Endothelial cell of umbilical vein (primary cell): Measurements from ENCODE around the gene CENPB. TPM values are rescaled to one million over a fixed set of nuclear protein-coding genes. Genes with fewer than 3 reads are reported as not detected.

Experiments used
- BruUV-seq: library from RNA; stranded (reverse); fragments of 400-500 nt; replicated peaks from 2 replicates; lab custom pipeline; 2021; lab: Mats Ljungman, UMichigan
- CTCF ChIA-PET: fragments of 300-600, 350-600 bp; sonication (Branson Sonifier 250); formaldehyde crosslinking; loops from one replicate; lab custom pipeline; 2021; ENCODE audit warnings: antibody characterized with exemption, inconsistent platforms; lab: Charles Lee
- POLR2A ChIA-PET: fragments of 300-600, 350-600 bp; sonication (Branson Sonifier 250); formaldehyde crosslinking; loops from one replicate; lab custom pipeline; 2021; ENCODE audit warnings: antibody characterized with exemption, inconsistent platforms; lab: Charles Lee
- DNase-seq: peaks from one replicate; pipeline ENCODE4 v3.0.0-alpha.2; 2011; ENCODE audit warnings: low read depth, low spot score
- FAIRE-seq: peaks from 2 replicates; lab custom pipeline; 2011; peaks lifted over from hg19 to GRCh38; lab: Jason Lieb, UNC
- H2AFZ ChIP-seq: 2 replicates; pipeline ENCODE4 v1.6.0; 2012; ENCODE audit warnings: low read depth, low read length, control low read depth, inconsistent platforms
- H3K27ac ChIP-seq: 2 replicates; pipeline ENCODE4 v1.5.1; 2011; ENCODE audit warnings: low read depth, mild to moderate bottlenecking, control low read depth, low read length, moderate library complexity; ENCODE audit not compliant: insufficient read depth
- H3K27me3 ChIP-seq, 2 experiments: 2 replicates each; pipeline versions ENCODE4 v1.6.0 to v1.6.1; 2011; ENCODE audit warnings: low read length in 2 of 2, mixed read lengths in 1 of 2; ENCODE audit not compliant: control insufficient read depth in 2 of 2, insufficient read depth in 2 of 2
- H3K36me3 ChIP-seq, 2 experiments: 2 replicates in 1 of 2; 3 replicates in 1 of 2; pipeline ENCODE4 v1.5.1; 2011; ENCODE audit warnings: low read length in 2 of 2, mild to moderate bottlenecking in 1 of 2, moderate library complexity in 1 of 2; ENCODE audit not compliant: control insufficient read depth in 2 of 2, insufficient read depth in 2 of 2; ENCODE audit errors: extremely low read depth in 1 of 2
- H3K4me1 ChIP-seq: 3 replicates; pipeline ENCODE4 v1.5.1; 2011; ENCODE audit warnings: mild to moderate bottlenecking, low read length; ENCODE audit not compliant: control insufficient read depth, insufficient read depth; ENCODE audit errors: extremely low read depth
- H3K4me2 ChIP-seq: 2 replicates; pipeline ENCODE4 v1.6.1; 2011; ENCODE audit warnings: low read length, control low read depth, mixed read lengths; ENCODE audit not compliant: insufficient read depth
- H3K4me3 ChIP-seq, 3 experiments: fragments of 200-600 bp in 1 of 3; sonication (generic), shearing (Covaris generic) in 1 of 3; replicated peaks in 1 of 3; 2 replicates each; pipeline ENCODE4 v1.5.1; 2011 to 2016; ENCODE audit warnings: control low read depth in 3 of 3, low read length in 3 of 3, mild to moderate bottlenecking in 2 of 3, inconsistent platforms in 1 of 3, low read depth in 1 of 3, moderate library complexity in 1 of 3; ENCODE audit not compliant: insufficient read depth in 1 of 3
- H3K79me2 ChIP-seq: 2 replicates; pipeline ENCODE4 v1.6.0; 2012; ENCODE audit warnings: low read length, inconsistent platforms; ENCODE audit not compliant: control insufficient read depth, insufficient read depth
- H3K9ac ChIP-seq: replicated peaks from 2 replicates; pipeline ENCODE3; 2011; ENCODE audit warnings: low read length, control low read depth; ENCODE audit not compliant: insufficient read depth; ENCODE audit errors: extremely low read depth
- H3K9me1 ChIP-seq: replicated peaks from 3 replicates; pipeline ENCODE4 v1.6.0; 2011; ENCODE audit warnings: mild to moderate bottlenecking, low read length; ENCODE audit not compliant: control insufficient read depth, insufficient read depth; ENCODE audit errors: extremely low read depth
- H3K9me3 ChIP-seq: replicated peaks from 2 replicates; pipeline ENCODE4 v1.5.1; 2012; ENCODE audit warnings: low read length, inconsistent platforms; ENCODE audit not compliant: control insufficient read depth, insufficient read depth
- H4K20me1 ChIP-seq: replicated peaks from 2 replicates; pipeline ENCODE3; 2011; ENCODE audit warnings: mild to moderate bottlenecking, low read length; ENCODE audit not compliant: control insufficient read depth, insufficient read depth; ENCODE audit errors: extremely low read depth
- EZH2 ChIP-seq: IDR thresholded peaks from 2 replicates; pipeline ENCODE4 v1.6.1; 2012; ENCODE audit warnings: borderline replicate concordance, low read depth, mild to moderate bottlenecking, moderate library complexity, low read length, inconsistent platforms; ENCODE audit not compliant: severe bottlenecking
- FOS ChIP-seq: IDR thresholded peaks from 2 replicates; pipeline ENCODE4 v1.6.1; 2011; ENCODE audit warnings: mild to moderate bottlenecking, low read length, moderate library complexity, borderline replicate concordance; ENCODE audit not compliant: insufficient read depth
- GATA2 ChIP-seq: IDR thresholded peaks from 2 replicates; pipeline ENCODE4 v1.7.0; 2011; ENCODE audit warnings: low read depth, mild to moderate bottlenecking, moderate library complexity, mixed read lengths, low read length; ENCODE audit not compliant: insufficient read length, insufficient read depth
- JUN ChIP-seq: IDR thresholded peaks from 2 replicates; pipeline ENCODE4 v1.6.1; 2011; ENCODE audit warnings: borderline replicate concordance, low read depth; ENCODE audit not compliant: insufficient read length, insufficient read depth
- MYC ChIP-seq: IDR thresholded peaks from one replicate; pipeline ENCODE4 v1.6.1; 2011; ENCODE audit warnings: mild to moderate bottlenecking, low read depth, low read length
- POLR2A ChIP-seq: IDR thresholded peaks from 2 replicates; pipeline ENCODE4 v1.6.1; 2012; ENCODE audit warnings: low read depth, mild to moderate bottlenecking, control low read depth, low read length
- POLR2AphosphoS5 ChIP-seq: IDR thresholded peaks from 2 replicates; pipeline ENCODE4 v1.6.1; 2012; ENCODE audit warnings: low read depth, mild to moderate bottlenecking, control low read depth, low read length, moderate library complexity; ENCODE audit not compliant: insufficient read depth
- dilution Hi-C: fragments of 300-500 bp; cut with MboI; formaldehyde crosslinking; loops from one replicate; pipeline ENCODE4 v1.15.0; 2019; ENCODE audit warnings: low sequenced_read_pairs; ENCODE audit not compliant: extremely low pct_ligation_motif_present
- intact Hi-C: fragments of 100-400 bp; cut with micrococcal nuclease; formaldehyde crosslinking; loops from one replicate; pipeline ENCODE4 v1.10.0; 2022
- polyA plus RNA-seq, 4 experiments: library from polyadenylated mRNA; depleted of rRNA in 3 of 4; stranded (reverse) in 3 of 4; unstranded in 1 of 4; fragments of >200 nt; gene quantifications; 2 replicates each; pipeline versions ENCODE4 v1.2.1 to v1.2.3, GENCODE V29; 2011 to 2012; ENCODE audit warnings: missing spikeins in 1 of 4
- total RNA-seq: library from RNA; stranded (reverse); gene quantifications from 2 replicates; pipeline ENCODE4 v1.2.3, GENCODE V29; 2021
- TF ChIP-seq, protein P1 (sequence below), 2 donors: IDR thresholded peaks; 1 replicate in 1 of 2; 2 replicates in 1 of 2; pipeline ENCODE4 v1.5.1; 2011; ENCODE audit warnings: low read length in 2 of 2, mild to moderate bottlenecking in 2 of 2, moderate library complexity in 2 of 2, control low read depth in 1 of 2, inconsistent platforms in 1 of 2, low read depth in 1 of 2; ENCODE audit not compliant: insufficient read depth in 1 of 2; ENCODE audit errors: extremely low read depth in 1 of 2
- TF ChIP-seq, protein P2 (sequence below): IDR thresholded peaks from 2 replicates; pipeline ENCODE4 v1.6.1; 2011; ENCODE audit not compliant: insufficient read depth, insufficient read length

Gene CENPB
- total and polyA plus RNA-seq, 2 donors (not counting 3 experiments of a cell fraction or from before 2014, with no cell fraction given): 30.4 to 90.3 TPM

DNA sequence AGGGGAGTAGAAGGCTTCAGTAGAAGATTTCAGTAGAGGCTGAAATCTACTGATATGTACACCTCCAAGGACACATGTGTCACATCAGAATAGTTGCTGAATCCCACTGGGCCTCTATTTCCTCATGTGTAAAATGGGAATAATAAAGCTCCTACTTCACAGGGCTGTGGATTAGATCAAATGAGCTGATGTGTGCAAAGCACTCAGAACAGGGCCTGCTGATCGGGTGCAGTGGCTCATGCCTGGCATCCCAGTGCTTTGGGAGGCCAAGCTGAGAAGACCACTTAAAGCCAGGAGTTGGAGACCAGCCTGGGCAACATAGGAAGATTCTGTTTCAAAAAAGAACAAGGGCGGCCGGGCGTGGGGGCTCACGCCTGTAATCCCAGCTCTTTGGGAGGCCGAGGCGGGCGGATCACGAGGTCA is 25.7 kb upstream of the CENPB start:
- Histone ChIP-seq H3K4me2 (no peak overlapping the region), H3K36me3 (no peaks in the 10 kb centered on the region), H4K20me1 (no peaks in the 10 kb centered on the region), H3K27me3 (no peaks in the 10 kb centered on the region), H3K4me3 (no peak overlapping the region), H3K79me2 (no peaks in the 10 kb centered on the region), H3K9me3 (no peaks in the 10 kb centered on the region), H3K27ac (peak overlapping the region; percentile 68), H3K9ac (no peak overlapping the region), H2AFZ (peak overlapping the region; percentile 5), H3K9me1 (no peaks in the 10 kb centered on the region), H3K4me1 (peaks cover 25% of the 10 kb centered on the region)
- no peak for FAIRE-seq
- no peak for TF ChIP-seq JUN
- TF ChIP-seq EZH2: no peak
- TF ChIP-seq MYC: no peak
- TF ChIP-seq POLR2AphosphoS5: no peak
- TF ChIP-seq FOS: no peak
- TF ChIP-seq GATA2: no peak
- TF ChIP-seq, protein P1, sequence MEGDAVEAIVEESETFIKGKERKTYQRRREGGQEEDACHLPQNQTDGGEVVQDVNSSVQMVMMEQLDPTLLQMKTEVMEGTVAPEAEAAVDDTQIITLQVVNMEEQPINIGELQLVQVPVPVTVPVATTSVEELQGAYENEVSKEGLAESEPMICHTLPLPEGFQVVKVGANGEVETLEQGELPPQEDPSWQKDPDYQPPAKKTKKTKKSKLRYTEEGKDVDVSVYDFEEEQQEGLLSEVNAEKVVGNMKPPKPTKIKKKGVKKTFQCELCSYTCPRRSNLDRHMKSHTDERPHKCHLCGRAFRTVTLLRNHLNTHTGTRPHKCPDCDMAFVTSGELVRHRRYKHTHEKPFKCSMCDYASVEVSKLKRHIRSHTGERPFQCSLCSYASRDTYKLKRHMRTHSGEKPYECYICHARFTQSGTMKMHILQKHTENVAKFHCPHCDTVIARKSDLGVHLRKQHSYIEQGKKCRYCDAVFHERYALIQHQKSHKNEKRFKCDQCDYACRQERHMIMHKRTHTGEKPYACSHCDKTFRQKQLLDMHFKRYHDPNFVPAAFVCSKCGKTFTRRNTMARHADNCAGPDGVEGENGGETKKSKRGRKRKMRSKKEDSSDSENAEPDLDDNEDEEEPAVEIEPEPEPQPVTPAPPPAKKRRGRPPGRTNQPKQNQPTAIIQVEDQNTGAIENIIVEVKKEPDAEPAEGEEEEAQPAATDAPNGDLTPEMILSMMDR (IDR thresholded peaks at IDR 0.05; ENCODE audit: extremely low read depth in 1 of 2, insufficient read depth in 1 of 2, low read depth in 1 of 2, low read length in 2 of 2): no peak
- TF ChIP-seq, protein P2, sequence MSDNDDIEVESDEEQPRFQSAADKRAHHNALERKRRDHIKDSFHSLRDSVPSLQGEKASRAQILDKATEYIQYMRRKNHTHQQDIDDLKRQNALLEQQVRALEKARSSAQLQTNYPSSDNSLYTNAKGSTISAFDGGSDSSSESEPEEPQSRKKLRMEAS: no peak
- TF ChIP-seq POLR2A: no peak
- no peak for DNase-seq
- ChIA-PET POLR2A (interaction anchor here (0.6 kb wide), 1 partner anchor 89 kb away, joined by 5 read pairs; no protein-coding TSS in a partner anchor), CTCF (interaction anchor here (1.0 to 2.8 kb wide), 4 partner anchors 14 to 26 kb away, joined by 3 to 12 read pairs (median 4); partner anchors contain the start of genes CDC25B and CENPB)
- intact Hi-C loops: no loop called here
- dilution Hi-C loops: no loop called here
- no TSS peak for BruUV-seq
